Esophagus (tissue), 2 donors: ENCODE data around the gene PMM2. TPM values are rescaled to one million over a fixed set of nuclear protein-coding genes. Genes with fewer than 3 reads are reported as not detected.

Source experiments
- H3K27ac ChIP-seq, 2 donors: one replicate each; pipeline ENCODE4 v1.5.1; 2013; ENCODE audit warnings: low read depth in 2 of 2, mild to moderate bottlenecking in 2 of 2, inconsistent platforms in 1 of 2, low read length in 1 of 2, moderate library complexity in 1 of 2
- H3K27me3 ChIP-seq, 2 donors: one replicate each; pipeline ENCODE4 v1.6.1; 2013; ENCODE audit warnings: low read length in 2 of 2, control low read depth in 1 of 2, mild to moderate bottlenecking in 1 of 2; ENCODE audit not compliant: insufficient read depth in 2 of 2, control insufficient read depth in 1 of 2
- H3K36me3 ChIP-seq, 2 donors: one replicate each; pipeline ENCODE4 v1.6.1; 2013; ENCODE audit warnings: low read length in 1 of 2; ENCODE audit not compliant: control insufficient read depth in 2 of 2, insufficient read depth in 2 of 2
- H3K4me1 ChIP-seq, 2 donors: one replicate each; pipeline ENCODE4 v1.6.1; 2013; ENCODE audit warnings: low read length in 1 of 2; ENCODE audit not compliant: control insufficient read depth in 2 of 2, insufficient read depth in 2 of 2
- H3K4me3 ChIP-seq, 2 donors: one replicate each; pipeline ENCODE4 v1.5.1; 2013; ENCODE audit warnings: low read length in 2 of 2, mild to moderate bottlenecking in 2 of 2, low read depth in 1 of 2, moderate library complexity in 1 of 2
- H3K9me3 ChIP-seq, 2 donors: one replicate each; pipeline ENCODE4 v1.6.1; 2013; ENCODE audit warnings: mild to moderate bottlenecking in 2 of 2, low read depth in 1 of 2, low read length in 1 of 2, moderate library complexity in 1 of 2; ENCODE audit not compliant: control insufficient read depth in 2 of 2, insufficient read depth in 1 of 2
- WGBS, 2 donors: extraction: QIAGEN DNeasy Blood & Tissue Kit; methylation state at CpG; one replicate each; pipeline ENCODE4 v1.1.7; 2013; 5-methylcytosine and 5-hydroxymethylcytosine counted together
- polyA plus RNA-seq, 2 donors: library from polyadenylated mRNA; stranded (reverse); fragments of 200-250 nt; gene quantifications; one replicate each; pipeline ENCODE4 v1.2.3, GENCODE V29; 2013
- donor health status: healthy with polysubstance abuse.
- donor health status: Bipolar disorder and iron deficiency.

The PMM2 gene
- polyA plus RNA-seq, 2 donors, result 19.8 to 30.3 TPM

DNA sequence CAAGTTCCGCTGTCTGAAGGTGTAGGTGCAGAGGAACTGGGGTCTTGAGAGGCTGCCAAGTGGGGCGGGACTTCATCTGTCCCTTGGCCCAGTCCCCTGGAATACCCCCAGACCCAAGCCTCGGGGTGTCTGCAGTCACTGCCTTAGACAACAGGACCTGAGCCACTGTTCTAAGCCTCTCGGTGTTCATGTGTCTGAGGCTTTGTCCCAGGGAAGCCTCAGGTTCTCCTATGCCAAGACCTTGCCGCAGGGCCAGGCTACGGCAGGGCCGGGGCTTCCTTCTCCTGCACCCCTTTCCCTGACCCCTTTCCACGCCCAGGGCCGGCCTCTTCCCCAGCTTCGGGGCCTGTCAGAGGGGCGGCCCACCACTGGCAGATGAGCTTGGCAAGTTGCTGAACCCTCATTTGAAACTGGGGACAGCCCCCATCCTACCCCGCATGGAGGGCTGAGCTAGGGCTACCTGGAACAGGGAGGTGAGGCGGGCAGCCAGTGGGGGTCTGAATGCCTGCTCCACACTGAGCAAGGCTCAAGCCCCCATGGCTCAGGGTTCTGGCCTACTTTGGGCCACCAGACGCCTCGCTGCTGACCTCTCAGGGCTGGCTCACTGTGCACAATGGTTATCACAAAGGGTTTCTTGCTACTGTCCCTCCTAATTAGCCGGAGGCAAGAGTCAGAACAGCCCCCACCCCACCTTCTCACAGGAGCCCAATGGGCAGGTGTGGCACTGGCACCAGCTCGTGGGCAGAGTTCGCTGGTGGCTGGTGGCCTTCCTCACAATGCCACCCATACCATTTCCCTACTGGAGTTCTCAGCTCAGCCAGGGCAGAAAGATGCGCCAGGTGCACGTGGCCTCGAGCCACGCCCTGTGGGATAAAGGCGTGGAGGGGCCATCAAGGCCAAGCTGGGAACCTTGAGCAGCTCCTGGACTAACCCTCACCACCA is 91.6 kb downstream of the PMM2 start:
- no peak overlapping the region for H3K27ac ChIP-seq
- peaks cover 19 to 33% of the 10 kb centered on the region in 2 donors for H3K36me3 ChIP-seq
- no peak overlapping the region for H3K4me3 ChIP-seq
- no peaks in the 10 kb centered on the region for H3K27me3 ChIP-seq
- H3K9me3 ChIP-seq, result no peaks in the 10 kb centered on the region
- WGBS, 2 donors, result 77 to 84% methylated on average over 23 of the region's 23 CpGs
- H3K4me1 ChIP-seq, result peaks cover 3 to 31% of the 10 kb centered on the region in 2 donors

DNA sequence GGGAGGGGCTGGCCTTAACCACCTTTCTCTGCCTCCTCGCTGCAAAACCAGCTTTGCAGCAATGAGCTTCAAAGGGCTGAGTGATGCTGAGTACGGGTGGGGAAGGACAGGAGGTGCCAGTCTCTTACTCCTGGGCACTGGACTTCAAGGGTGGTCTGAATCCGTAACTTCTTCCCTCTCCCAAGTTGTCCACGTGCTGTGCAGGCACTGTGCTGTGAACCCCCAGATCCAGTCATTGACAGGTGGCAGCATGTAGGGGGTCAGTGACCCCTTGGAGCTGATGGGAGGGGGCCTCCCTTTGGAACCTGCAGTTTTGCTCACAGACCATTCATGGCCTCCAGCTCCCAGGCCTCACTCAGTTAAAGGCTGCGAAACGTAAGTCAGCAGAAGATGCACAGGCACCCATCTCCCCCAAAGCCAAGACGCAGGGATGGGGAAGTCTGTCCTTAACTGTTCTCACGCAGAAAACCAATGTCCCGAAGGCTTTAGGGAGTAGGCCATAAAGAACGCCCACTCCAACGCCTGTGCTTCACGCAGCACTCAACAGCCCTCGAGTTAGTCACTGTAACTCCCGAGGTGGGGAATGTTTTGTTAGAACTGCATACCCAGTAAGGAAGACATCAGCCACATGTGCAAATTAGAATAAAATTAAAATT is 92.4 kb downstream of the PMM2 start:
- H3K4me1 ChIP-seq, result peaks cover 6 to 26% of the 10 kb centered on the region in 2 donors
- no peaks in the 10 kb centered on the region for H3K27me3 ChIP-seq
- no peak overlapping the region for H3K4me3 ChIP-seq
- H3K9me3 ChIP-seq, result no peaks in the 10 kb centered on the region
- peaks cover 25 to 40% of the 10 kb centered on the region in 2 donors for H3K36me3 ChIP-seq
- WGBS, 2 donors, result 73 to 79% methylated on average over 14 of the region's 14 CpGs
- H3K27ac ChIP-seq, result no peak overlapping the region

DNA sequence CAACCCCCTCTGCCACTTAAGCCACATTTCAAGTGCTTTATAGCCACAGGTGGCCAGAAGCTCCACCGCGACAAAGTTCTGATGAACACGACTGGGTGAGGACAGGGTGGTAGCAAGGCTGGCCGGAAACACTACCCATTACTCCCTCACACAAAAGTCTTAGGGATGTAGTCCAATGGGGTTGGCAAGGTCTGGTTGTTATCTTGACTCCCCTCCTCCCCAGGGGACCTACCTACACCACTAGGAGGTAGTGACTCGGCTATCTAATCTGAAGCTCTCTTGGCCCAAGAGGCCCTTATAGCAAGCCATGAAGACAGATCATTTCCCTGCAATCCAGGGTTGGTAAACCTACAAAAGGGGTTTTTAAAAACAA is 92.9 kb downstream of the PMM2 start:
- 89% methylated on average over 5 of the region's 5 CpGs for WGBS, 2 donors
- H3K4me3 ChIP-seq, result no peak overlapping the region
- no peaks in the 10 kb centered on the region for H3K27me3 ChIP-seq
- H3K36me3 ChIP-seq, result peaks cover 28 to 42% of the 10 kb centered on the region in 2 donors
- H3K27ac ChIP-seq, result no peak overlapping the region
- H3K4me1 ChIP-seq, result peaks cover 6 to 21% of the 10 kb centered on the region in 2 donors
- H3K9me3 ChIP-seq, result no peaks in the 10 kb centered on the region

DNA sequence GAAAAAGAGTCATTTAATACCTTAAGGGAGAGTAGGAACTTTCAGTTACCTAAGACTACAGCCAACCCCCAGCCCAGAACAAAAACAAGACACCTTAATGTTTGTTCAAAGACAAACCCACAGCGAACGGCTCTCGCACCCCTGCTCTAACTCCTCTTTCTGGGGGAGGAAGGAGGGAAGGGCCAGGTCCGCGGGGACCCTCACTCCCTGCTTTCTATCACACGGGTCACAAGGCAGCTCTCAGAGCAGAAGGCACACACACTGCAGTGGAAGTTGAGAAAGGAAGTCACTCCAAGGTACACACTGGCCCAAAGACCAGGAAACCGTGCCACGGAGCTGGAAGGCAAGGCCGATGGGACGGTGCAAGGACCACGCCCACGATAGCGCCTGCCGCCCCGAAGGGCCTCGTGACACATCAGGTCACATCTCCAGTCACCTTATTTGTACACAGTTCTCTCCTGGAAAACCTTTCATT is 94.5 kb downstream of the PMM2 start:
- H3K36me3 ChIP-seq, result peaks cover 33 to 49% of the 10 kb centered on the region in 2 donors
- no peaks in the 10 kb centered on the region for H3K9me3 ChIP-seq
- peak overlapping the region in 1 of 2 donors; percentile 42 for H3K27ac ChIP-seq
- H3K27me3 ChIP-seq, result no peaks in the 10 kb centered on the region
- 68 to 84% methylated on average over 16 of the region's 16 CpGs for WGBS, 2 donors
- peaks cover 3 to 9% of the 10 kb centered on the region in 2 donors for H3K4me1 ChIP-seq
- no peak overlapping the region for H3K4me3 ChIP-seq

DNA sequence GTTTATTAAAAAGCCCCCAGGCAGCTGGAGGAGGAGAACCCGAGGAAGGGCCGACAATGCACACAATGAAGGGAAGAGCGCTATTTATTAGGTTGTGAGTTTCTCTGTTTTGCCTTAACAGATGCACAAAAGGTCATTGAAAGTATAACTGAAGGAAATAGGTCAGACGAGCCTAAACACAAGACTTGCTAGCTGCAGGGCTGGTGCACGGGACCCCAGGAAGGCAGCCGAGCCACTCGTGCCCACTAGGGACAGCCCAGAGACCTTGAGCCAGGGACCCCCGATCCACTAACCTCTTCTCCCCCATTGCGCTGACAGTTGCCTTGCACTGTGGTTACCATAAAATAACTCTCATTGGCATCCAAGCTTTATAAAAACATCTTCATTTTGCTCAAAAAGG is 95.8 kb downstream of the PMM2 start:
- no peak overlapping the region for H3K4me3 ChIP-seq
- WGBS, 2 donors, result 77 to 81% methylated on average over 9 of the region's 9 CpGs
- peaks cover 3 to 4% of the 10 kb centered on the region in 2 donors for H3K4me1 ChIP-seq
- H3K27me3 ChIP-seq, result no peaks in the 10 kb centered on the region
- peaks cover 38 to 56% of the 10 kb centered on the region in 2 donors for H3K36me3 ChIP-seq
- no peaks in the 10 kb centered on the region for H3K9me3 ChIP-seq
- H3K27ac ChIP-seq, result no peak overlapping the region

DNA sequence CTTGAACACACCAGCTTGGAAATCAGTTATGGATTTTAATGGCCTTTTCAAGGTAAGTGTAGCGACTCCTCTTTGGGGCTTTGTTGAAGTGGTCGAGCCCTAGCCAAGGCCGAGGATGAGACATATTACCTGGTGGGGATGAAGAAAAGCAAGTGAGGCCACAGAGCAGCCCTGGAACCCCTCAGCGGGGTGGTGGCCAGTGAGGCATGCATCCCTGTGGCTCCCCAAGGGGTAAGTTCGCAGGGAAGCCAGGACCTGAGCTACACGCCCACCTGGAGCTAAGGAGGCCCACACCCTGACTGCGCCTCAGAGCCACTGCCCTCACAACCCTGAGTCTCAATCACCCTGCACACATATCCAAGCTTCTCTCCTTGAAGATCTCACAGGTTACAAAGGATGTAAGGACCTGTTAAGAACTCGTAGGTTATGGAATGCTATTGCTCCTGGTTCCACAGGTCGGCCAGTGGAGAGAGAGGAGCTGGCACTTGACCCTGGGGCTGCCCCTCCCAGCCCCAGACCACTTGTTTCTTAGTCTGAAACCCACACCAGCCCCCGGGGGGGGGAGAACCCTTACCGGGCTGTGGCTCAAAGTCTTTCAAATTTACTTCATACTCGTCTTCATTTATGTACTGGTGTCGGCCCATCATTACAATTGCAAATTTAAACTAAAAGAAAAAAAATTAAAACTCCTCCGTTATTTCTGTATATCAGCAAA is 96.5 kb downstream of the PMM2 start:
- Histone ChIP-seq H3K9me3 (no peaks in the 10 kb centered on the region), H3K4me3 (no peak overlapping the region), H3K4me1 (peaks cover 3 to 4% of the 10 kb centered on the region in 2 donors), H3K36me3 (peaks cover 38 to 59% of the 10 kb centered on the region in 2 donors), H3K27me3 (no peaks in the 10 kb centered on the region), H3K27ac (no peak overlapping the region)
- 84 to 85% methylated on average over 14 of the region's 14 CpGs for WGBS, 2 donors

DNA sequence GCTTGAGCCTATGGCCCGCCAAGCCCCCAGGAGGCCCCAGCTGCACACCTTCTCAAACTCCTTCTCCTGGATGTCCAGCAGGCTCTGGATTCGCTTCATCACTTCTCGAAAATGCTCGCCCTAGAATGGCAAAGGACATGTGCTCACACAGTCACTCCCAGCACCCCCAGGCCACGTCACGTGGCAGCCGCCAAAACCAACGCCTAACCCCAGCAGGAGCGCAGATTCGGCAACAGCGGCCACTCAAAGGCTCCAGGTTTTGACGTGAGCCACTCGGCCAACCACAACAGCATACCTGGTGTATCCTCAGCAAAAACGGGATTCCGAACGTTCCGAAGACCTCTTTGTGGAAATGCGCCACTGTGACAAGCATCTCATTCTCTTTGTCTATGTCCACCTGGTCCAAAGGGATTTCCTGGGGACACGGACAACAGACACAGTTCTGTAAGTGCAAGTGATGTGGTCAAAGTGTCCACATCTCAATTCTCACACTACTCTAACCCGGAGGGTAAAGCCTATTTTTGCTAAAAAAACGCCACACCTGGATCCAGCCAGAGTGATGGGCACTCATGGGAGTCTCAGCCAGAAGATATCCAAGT is 97.2 kb downstream of the PMM2 start:
- Histone ChIP-seq H3K4me3 (no peak overlapping the region), H3K9me3 (no peaks in the 10 kb centered on the region), H3K36me3 (peaks cover 39 to 58% of the 10 kb centered on the region in 2 donors), H3K27ac (no peak overlapping the region), H3K27me3 (no peaks in the 10 kb centered on the region), H3K4me1 (peaks cover 2 to 3% of the 10 kb centered on the region in 2 donors)
- WGBS, 2 donors, result 93 to 94% methylated on average over 21 of the region's 21 CpGs

DNA sequence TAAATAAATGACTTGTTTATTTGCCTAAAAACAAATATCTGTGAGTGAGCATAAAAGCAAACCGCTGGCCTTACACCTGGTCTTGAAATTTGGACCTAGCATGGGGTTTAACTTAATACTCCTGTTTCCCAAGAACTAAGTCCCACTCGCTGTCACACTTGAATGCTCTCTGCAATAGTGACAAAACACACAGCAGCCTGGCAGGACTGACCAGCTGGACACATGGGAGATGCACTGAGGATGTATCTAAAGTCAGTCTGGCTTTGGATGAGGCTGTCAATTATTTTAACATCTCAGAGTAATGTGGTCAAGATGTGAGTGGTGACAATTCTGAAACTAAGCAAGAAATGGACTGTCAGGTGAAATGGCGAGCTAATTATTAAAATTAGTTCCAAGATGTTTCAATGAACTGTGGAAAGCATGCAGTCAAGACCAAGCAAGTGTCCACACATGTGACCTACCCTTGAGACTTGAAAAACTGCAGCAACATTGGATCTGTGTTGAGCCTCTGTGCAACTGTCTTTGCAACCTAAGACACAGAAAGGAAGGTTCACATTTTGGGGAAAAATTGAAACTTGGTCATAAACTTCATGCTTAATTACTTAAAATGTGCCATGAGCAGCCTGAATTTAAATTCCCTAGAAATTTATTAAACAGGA is 101.2 kb downstream of the PMM2 start:
- no peak overlapping the region for H3K4me3 ChIP-seq
- H3K4me1 ChIP-seq, result peaks cover 0 to 3% of the 10 kb centered on the region in 2 donors
- H3K9me3 ChIP-seq, result no peaks in the 10 kb centered on the region
- no peak overlapping the region for H3K27ac ChIP-seq
- peaks cover 37 to 55% of the 10 kb centered on the region in 2 donors for H3K36me3 ChIP-seq
- no peaks in the 10 kb centered on the region for H3K27me3 ChIP-seq
- WGBS, 2 donors, result 91 to 92% methylated on average over 3 of the region's 3 CpGs
